Measurements from ENCODE around the gene SOCS3.

SOCS3 gene, protein sequence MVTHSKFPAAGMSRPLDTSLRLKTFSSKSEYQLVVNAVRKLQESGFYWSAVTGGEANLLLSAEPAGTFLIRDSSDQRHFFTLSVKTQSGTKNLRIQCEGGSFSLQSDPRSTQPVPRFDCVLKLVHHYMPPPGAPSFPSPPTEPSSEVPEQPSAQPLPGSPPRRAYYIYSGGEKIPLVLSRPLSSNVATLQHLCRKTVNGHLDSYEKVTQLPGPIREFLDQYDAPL

DNA sequence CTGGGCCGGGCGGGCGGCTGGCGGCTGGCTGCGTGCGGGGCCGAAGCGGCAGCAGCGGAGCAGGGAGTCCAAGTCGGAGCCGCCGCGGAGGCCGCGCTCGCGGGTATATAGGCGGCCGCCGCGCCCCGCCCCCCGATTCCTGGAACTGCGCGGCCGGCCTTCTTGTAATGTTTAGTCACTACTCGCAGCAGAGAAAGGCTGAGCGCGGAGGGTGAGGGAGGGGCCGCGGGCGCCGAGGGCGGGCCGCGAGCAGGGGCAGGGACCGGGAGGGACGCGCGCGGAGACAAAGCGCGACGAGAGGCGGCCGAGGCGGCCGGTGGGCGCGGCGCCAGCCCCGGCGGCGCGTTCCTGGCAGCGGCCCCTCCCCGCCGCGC lies at the start of gene SOCS3:
SOCS3 (minus strand) TSS at position 81 of the 374 bp plus-strand sequence. CDS start 982 bp downstream, outside the sequence.
- DNase-seq (ENCODE audit: low read depth in 2 of 2): peak; percentile 94 to 96

DNA sequence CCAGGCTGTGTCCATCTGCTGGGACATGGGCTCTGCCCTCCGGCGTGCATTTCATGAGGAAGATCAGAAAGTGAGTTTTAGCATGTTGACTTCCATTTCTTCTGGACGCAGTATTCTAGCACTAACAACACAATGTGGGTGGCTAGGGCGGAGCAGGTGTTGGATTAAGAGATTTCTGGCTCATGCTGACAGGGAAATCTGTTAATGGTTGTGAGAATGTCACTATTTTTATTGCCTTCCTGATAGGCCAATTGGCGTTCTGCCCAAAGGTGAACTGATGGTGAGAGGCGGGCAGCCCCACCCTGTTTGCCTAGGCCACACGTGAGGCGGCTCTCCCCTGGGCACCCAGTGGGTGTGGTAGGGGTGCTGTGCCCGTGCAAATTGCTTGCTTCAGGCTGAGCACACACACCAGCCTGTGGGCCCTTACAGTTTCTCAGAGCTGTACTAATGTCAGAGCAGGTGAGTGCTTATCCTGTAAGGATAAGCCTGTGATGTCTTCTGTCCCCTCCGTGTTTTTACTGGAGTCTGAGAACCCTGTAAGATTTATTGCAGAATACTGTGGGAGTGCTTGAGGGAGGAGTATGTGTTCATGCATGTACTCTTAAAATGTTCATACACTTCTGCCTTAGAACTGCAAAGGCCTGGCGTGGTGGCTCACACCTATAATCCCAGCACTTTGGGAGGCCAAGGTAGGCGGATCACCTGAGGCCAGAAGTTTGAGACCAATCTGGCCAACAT lies 49.5 kb upstream of the SOCS3 start:
- DNase-seq (ENCODE audit: low read depth in 2 of 2): no peak

DNA sequence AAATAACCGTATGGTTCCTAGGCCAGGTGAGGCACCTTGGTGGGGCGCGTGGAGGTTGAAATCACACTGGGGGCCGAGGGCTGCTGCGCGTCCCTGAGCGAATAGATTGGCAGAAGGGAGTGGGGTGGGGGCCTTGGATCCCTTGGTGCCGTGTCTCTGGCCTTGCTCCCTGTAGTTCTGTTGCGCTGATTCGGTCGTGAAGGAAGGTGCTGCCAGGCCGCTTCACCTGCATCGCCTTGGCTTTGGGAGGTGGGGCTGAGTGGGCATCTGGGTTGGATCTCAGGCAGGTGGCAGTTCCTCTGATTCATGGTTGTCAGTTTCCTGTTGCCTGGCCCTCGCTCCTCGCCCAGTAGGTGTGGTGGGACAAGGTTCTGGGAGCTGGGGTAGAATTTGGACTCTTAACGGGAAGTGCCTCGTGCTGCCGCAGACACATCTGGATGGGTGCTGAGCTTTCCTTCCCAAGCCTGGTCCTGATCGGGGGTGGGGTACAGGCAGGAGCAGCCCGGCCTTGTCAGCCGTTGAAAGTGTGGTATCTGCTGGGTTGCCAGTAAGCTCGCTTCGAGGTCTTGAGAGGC lies 48.7 kb upstream of the SOCS3 start:
- no peak for DNase-seq (ENCODE audit: low read depth in 2 of 2)

DNA sequence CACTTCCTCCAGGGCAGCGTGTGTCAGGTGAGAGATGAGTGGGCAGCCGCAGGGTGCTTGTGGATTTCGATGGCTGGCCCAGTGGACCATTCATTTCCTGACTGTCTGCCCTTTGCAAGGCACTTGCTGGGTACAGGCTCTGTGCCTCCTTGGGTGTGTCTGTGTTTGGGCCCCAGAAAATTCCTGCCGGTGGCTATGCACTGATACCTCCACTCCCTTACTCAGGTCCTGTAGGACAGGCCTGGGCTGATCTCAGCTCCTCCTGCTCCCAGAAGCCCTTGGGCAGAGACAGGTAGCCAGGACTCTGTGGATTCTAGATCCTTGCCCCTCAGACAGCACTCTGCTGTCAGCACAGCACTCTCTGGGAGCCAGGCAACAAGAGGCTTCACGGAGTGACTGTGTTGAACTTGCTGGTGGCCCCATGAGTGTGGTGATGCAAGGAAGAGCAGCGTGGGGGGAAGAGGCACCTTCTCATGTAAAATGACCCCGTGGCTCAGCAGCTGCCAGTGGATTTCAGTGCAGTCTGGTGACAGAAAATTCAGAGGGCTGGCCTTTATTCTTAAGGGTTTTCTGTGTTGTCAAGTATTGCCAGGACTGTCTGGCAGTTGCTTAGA lies 47.6 kb upstream of the SOCS3 start:
- DNase-seq (ENCODE audit: low read depth in 2 of 2): no peak

DNA sequence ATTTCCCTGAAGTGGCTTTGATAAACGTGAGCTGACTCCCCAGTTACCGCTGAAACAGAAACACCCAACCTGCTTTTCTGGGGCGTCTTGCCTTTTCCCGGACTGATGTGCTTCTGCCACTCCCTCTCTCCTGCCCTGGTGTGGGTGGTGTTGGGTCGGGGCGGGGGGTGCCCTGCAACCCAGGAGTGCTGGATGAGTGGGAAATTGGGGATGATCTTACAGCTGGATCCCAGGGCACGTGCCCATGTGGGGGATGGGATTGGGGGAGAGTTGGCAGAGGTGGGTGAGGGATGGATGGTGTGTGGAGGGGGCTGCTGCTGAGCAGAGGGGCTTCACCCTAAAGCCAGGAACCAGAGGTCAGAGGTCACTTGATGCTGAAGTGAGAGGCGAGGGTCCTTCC lies 47.0 kb upstream of the SOCS3 start:
- DNase-seq (ENCODE audit: low read depth in 2 of 2): no peak

DNA sequence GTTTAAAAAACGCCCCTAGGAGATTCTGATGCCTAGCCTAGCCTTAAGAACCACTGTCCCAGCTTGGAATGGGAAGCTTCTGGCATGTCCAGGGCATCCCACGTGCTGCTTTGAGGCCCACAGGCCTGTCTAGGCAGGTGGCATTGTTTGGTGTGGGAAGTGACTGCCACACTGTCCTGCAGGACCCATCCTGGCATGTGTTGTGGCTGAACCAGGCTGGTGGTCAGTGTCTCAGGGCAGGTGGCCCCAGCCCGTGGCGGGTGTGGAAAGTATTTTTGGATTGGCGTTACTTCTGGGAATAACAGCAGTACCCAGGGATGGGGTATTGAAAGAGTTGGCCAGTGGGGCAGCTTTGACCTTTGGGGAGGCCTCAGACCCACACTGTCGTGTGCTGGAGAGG lies 46.5 kb upstream of the SOCS3 start:
- no peak for DNase-seq (ENCODE audit: low read depth in 2 of 2)

DNA sequence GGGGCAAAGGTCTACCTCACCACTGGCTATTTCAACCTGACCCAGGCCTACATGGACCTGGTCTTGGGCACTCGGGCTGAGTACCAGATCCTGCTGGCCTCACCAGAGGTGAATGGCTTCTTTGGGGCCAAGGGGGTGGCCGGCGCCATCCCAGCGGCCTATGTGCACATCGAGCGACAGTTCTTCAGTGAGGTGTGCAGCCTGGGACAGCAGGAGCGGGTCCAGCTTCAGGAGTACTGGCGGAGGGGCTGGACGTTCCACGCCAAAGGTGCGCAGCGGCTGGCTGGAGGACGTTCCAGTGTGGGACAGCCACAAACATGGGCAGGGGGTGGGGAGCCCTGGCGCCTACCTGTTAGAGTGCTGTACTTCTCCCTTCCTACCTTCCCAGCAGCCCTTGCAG lies 43.9 kb upstream of the SOCS3 start:
- no peak for DNase-seq (ENCODE audit: low read depth in 2 of 2)

DNA sequence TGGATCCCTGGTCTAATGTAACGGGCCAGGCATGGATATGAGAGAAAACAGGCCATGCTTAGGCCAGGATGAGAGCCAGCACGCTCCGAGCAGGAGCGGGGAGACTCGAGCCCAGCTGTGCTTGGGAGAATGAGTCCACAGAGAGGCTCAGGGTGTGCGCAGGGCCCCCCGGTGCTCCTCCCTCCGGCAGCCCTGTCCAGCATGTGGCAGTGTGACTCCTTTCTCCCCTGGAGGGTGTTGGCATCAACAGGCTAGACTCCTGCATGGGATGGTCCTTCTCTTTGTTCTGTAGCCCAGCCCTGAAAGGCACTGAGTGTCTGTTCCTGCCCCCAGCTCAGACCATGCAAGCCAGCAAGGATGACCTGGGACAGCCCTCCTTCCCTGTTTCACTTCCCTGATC lies 42.0 kb upstream of the SOCS3 start:
- DNase-seq (ENCODE audit: low read depth in 2 of 2): no peak

DNA sequence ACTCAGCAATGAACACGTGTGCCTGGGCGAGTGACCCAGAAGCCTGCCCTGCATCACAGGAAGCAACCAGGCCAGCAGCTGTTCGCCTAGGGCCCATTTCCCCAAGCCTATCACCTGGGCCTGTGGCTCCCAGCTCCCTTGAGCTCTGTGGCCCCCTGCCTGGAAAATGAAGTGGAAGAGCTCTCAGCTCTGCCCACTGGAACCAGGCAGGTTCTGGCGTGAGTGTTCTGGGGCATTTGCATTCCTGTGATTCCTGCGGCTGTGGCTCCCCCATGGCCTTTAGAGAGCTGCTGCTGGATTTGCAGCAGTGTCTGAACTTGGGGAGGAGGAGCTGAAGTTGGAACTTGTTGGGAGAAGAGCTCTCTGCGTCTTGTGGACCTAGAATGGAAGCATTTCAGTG lies 41.4 kb upstream of the SOCS3 start:
- DNase-seq (ENCODE audit: low read depth in 2 of 2): no peak

DNA sequence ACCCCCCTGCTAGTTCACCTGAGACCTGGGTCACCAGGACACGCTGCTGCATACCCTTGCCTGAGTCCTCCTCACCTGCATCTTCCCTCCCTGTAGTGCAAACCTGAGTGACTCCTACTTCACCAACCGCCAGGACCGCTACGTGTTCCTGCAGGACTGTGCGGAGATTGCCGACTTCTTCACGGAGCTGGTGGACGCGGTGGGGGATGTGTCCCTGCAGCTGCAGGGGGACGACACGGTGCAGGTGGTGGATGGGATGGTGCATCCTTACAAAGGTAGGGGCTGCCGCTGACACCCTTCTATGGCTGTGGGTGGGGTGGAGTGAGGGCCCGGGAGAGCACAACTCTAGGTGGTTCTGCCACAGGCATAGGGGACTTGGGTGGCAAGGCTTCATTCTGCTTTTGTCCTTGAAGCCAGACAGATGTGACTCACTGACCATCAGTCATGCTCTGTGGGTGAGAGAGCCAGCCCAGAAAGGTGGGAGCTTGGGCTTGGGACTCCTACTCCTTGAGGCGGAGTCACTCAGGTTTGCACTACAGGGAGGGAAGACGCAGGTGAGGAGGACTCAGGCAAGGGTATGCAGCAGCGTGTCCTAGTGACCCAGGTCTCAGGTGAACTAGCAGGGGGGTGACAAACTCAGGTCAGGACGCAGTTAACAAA lies 40.8 kb upstream of the SOCS3 start:
- no peak for DNase-seq (ENCODE audit: low read depth in 2 of 2)

DNA sequence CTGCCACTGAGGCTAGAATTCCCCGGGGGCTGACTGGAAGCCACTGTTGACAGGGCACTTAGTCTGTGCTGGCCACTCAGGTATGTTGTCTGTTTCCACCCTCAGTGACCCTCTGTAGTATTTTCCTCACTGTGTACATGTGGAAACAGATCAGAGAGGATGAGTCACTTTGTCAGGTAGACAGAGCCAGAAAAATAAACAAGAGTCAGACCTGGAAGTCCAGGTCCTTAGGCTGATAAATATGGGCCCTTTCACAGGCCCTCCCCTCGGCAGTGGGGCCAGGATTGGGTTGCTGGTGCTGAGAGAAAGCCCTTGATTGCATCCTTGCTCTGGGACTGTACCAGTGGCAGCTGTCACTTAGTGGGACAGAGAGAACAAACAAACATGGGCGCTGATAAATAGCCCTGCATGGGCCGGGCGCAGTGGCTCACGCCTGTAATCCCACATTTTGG lies 39.8 kb upstream of the SOCS3 start:
- no peak for DNase-seq (ENCODE audit: low read depth in 2 of 2)

DNA sequence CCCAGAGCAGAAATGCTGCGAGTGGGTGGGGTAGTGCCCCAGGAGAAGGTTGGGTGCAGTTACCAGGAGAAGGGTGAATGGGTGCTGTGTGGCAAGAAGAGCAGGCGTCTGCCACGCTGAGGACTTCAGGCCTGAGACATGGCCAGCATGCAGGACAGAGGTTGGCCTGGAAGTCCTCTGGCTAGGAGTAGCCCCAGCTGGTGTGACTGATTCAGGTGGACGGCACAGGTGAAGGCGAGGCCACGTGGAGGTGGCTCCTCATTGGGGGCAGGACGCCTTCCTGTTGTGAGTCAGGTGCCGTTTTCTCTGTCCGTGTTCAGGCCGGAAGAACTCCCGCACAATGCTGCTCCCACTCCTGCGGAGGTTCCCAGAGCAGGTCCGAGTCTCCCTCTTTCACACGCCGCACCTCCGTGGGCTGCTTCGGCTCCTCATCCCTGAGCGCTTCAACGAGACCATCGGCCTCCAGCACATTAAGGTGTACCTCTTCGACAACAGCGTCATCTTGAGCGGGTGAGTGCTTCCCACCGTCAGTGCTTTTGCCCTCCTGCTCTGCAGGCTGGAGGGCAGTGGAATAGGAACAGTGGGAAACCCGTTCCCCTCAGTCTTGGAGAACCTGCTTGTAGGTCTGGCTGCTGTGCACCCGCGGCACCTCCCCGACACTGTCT lies 39.3 kb upstream of the SOCS3 start:
- no peak for DNase-seq (ENCODE audit: low read depth in 2 of 2)

DNA sequence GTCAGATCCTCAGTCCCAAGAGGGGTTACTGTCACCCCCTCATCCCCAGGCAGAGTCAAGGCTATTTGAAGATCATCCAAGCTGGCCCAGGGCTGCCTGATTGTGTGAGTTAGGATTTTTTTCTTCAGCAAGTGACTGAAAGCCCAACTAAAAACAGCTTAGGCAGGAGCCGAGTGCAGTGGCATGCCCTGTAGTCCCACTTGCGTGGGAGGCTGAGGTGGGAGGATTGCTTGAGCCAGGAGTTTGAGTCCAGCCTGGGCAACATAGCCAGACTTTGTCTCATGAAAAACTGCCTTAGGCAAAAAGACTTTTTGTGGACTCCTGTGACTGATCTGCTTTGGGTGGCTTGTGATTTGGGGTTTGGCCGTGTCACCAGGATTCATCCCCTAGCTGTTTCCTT lies 38.5 kb upstream of the SOCS3 start:
- no peak for DNase-seq (ENCODE audit: low read depth in 2 of 2)

DNA sequence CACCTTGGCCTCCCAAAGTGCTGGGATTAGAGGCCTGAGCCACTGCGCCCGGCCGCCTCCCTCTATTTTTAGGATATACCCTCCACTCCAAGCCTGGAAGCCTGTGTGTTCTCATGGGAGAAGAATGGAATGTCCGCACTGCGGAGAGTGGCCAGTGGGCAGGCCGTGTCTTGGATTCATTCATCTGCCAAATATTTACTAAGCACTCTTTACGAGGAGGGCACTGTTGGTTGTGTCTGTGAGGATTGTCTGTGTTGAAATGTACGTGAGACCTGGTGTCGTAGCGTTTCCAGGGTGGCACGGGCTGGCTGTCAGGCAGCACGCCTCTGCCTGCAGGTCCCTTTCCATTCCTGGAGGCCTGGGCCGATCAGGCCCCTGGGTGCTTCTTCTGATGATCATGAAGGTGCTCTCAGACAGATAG lies 37.8 kb upstream of the SOCS3 start:
- DNase-seq (ENCODE audit: low read depth in 2 of 2): no peak

DNA sequence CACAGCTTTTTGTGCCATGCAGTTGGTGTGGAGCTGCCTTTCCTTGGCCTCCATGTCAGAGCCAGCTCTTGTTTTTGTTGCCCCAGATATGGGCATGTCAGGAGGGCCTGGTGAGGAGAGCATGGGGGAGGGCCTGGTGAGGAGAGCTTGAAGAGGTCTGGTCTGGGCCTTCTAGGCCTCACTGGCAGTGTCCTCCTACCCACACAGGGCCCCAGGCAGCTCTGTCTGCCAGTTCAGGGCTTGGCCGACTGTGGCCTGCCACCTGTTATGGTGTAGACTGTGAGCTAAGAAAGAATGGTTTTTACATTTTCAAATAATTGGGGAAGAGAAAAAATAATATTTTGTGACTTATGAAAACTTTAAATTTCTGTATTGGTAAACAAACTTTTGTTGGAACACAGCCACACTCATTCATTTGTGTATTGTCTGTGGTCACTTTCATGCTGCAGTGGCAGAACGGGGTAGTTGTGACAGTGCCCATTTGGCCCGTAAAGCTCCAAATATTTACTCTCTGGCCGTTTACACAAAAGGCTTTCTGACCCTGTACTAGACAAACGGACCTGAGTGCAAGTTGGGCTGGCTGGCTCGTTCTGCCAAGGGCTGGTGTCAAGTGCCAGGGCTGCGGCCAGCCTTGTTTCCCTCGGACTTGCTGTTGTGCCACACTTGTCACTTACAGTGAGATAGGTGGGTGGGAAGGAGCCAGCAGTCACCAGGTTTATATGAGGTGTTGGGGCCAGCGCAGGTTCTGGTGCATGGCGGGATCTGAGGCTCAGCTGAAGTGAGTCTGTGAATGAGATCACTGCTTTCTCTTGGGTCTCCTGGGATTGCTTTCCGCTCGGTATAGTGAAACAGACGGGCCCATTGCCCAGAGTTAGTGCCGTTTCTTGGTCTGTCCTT lies 36.8 kb upstream of the SOCS3 start:
- DNase-seq (ENCODE audit: low read depth in 2 of 2): no peak

DNA sequence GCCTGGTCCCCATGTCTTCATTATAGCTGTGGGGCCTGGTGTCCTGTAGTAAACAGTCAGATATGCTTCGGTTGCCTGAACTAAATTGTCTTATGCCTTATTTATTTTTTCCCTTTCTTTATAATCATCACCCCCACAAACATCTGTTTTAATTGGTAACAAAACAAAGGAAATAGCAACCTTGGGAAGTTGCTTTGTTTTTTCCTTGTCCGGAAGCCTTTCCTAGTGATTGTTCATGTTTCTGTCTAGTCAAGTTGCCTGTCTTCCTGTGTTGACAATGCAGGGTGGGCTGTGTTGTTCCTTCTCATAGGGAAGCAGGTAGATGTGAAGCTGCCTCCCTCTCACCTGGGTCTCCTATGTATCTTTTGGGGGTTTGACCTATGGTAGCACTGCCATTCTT lies 35.3 kb upstream of the SOCS3 start:
- no peak for DNase-seq (ENCODE audit: low read depth in 2 of 2)

DNA sequence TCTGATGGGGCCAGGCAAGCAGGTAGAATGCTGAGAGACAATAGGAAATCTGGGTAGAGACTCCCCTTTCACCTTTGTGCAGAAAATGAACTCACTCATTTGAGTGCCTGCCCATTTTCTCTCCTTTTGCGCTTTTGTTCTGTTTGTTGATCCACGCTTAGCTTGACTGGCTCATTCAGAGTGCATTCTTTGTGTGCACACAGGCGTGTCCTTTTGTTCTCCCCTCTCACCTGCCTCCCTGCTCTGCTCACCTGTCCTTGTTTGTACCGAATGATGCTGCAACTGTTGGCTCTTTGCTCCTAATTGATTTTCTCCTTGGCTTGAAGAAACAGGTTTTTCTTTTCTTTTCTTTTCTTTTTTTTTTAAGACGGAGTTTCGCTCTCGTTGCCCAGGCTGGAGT lies 34.3 kb upstream of the SOCS3 start:
- no peak for DNase-seq (ENCODE audit: low read depth in 2 of 2)

DNA sequence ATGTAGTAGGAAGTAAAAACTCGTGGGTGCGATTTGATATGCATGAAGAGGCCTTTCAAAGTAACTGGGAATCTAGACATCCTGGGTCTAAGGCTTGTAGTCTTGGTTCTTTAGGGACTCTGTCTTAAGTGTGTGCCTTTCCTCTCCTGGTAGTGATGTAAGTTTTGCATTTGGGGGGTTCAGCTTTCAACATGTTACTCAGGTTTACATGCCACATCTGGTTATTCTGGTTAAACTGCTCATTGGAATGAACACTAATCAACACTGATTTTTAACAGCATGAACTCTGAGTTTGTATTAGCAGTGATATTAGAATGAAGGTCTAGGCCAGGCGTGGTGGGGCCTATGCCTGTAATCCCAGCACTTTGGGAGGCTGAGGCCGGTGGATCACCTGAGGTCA lies 33.7 kb upstream of the SOCS3 start:
- no peak for DNase-seq (ENCODE audit: low read depth in 2 of 2)

DNA sequence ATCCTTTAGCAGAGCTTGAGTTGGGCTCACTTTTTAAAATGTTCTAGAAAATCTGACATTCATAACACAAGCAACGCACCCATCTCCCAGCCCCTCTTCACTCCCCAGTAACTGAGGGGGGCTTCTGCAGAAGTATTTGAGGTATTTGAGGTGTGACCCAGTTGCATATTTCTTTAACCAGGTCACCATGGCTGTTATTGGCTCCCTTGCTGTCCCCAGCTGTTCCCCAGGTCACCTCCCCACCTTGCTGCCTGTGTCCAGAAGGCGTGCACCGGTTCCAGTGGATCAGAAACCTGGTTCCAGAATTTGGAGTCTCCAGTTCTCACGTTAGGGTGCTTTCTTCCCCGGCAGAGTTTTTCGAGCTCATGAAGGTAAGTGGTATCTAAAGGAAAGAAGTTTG lies 32.4 kb upstream of the SOCS3 start:
- DNase-seq (ENCODE audit: low read depth in 2 of 2): no peak

DNA sequence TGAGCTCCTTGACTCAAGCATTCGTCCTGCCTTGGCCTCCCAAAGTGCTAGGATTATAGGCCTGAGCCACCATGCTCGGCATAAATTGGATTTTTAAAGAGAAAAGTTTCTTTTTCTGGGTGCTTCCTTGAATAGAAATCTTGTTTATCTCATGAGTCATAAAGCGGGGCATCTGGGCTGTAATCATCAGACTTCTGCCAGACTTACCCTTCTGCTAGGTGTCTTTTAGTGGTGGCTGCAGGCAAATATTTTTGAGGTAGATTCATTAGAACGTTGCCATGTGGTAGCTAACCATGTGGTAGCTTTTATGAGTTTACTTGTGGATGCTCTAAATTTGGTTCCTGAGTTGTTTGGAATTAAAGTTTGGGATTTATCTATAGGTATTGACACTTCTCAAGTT lies 32.0 kb upstream of the SOCS3 start:
- no peak for DNase-seq (ENCODE audit: low read depth in 2 of 2)

DNA sequence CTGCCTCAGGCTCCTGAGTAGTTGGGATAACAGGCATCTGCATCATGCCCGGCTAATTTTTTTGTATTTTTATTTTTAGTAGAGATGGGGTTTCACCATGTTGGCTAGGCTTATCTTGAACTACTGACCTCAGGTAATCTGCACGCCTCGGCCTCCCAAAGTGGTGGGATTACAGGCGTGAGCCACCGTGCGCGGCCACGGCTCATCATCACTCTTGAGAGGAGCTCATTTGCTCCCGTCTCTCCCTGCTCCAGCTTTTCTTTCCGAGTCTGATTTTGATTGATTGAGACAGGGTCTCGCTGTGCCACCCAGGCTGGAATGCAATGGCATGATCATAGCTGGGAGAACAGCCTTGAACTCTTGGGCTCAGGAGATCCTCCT lies 31.2 kb upstream of the SOCS3 start:
- no peak for DNase-seq (ENCODE audit: low read depth in 2 of 2)

All from stimulated activated CD4-positive, alpha-beta T cell treated with anti-CD3 and anti-CD28 coated beads, Interleukin-1b, Interleukin-23, amount 100 ng/mL, for 1 hour (primary cell).